HCT116 (cell line): ENCODE data around the gene CASP5. TPM values are rescaled to one million over a fixed set of nuclear protein-coding genes. Genes with fewer than 3 reads are reported as not detected.
"Not testable (repeated sequence)": the region's sequence is repeated elsewhere in the genome, so short reads cannot be mapped to it uniquely, and the experiment has no call there.

ENCODE experiments used
- ATAC-seq: fragments of 200-7000 bp; cut with Tn5 transposase; 2 replicates; pipeline ENCODE4 v1.9.1; 2020; ENCODE audit warnings: mild to moderate bottlenecking, moderate library complexity
- BruUV-seq: library from RNA; stranded (reverse); fragments of 400-500 nt; replicated peaks from 2 replicates; lab custom pipeline; 2021; lab: Mats Ljungman, UMichigan
- CTCF ChIA-PET: fragments of 300-600 bp; sonication (Branson Sonifier 250); formaldehyde crosslinking; loops from one replicate; lab custom pipeline; 2021; ENCODE audit warnings: antibody characterized with exemption; lab: Charles Lee
- POLR2A ChIA-PET: fragments of 300-600, 350-600 bp; sonication (Branson Sonifier 250); formaldehyde crosslinking; loops from one replicate; lab custom pipeline; 2021; ENCODE audit warnings: antibody characterized with exemption; lab: Charles Lee
- RAD21 ChIA-PET, 2 experiments: fragments of 300-600 bp; sonication (Branson Sonifier 250); formaldehyde crosslinking; loops; one replicate each; lab custom pipeline; 2023; ENCODE audit warnings: low total read pairs in 2 of 2; ENCODE audit not compliant: uncharacterized antibody in 2 of 2, unreplicated experiment in 2 of 2, low non-redundant PET in 1 of 2; lab: Charles Lee
- DNase-seq: peaks from one replicate; pipeline ENCODE4 v3.0.0-alpha.2; 2010; ENCODE audit warnings: low read depth, low spot score
- H2AFZ ChIP-seq: fragments of 200-600 bp; shearing (Covaris generic), sonication (generic); 2 replicates; pipeline ENCODE4 v1.6.1; 2017; ENCODE audit warnings: low read depth, mixed run types, mixed read lengths, antibody characterized with exemption, low read length; ENCODE audit not compliant: poor library complexity, severe bottlenecking
- H3K27ac ChIP-seq: 2 replicates; pipeline ENCODE4 v1.5.1; 2012; ENCODE audit warnings: low read depth, low read length
- H3K27me3 ChIP-seq: fragments of 200-600 bp; sonication (generic); 2 replicates; pipeline ENCODE4 v1.6.1; 2016; ENCODE audit warnings: mixed run types, low read length, mixed read lengths; ENCODE audit not compliant: insufficient read depth
- H3K36me3 ChIP-seq, 2 experiments: fragments of 200-500 bp in 1 of 2; fragments of 200-600 bp in 1 of 2; sonication (Bioruptor generic) in 1 of 2; sonication (generic) in 1 of 2; 2 replicates each; pipeline versions ENCODE4 v1.5.1 to v1.6.1; 2014 to 2016; ENCODE audit warnings: low read length in 2 of 2, inconsistent platforms in 1 of 2, mixed read lengths in 1 of 2, mixed run types in 1 of 2; ENCODE audit not compliant: insufficient read depth in 2 of 2, control insufficient read depth in 1 of 2
- H3K4me1 ChIP-seq, 2 experiments: fragments of 200-600 bp in 1 of 2; sonication (generic) in 1 of 2; 2 replicates each; pipeline versions ENCODE4 v1.5.1 to v1.6.1; 2012 to 2017; ENCODE audit warnings: low read length in 2 of 2, inconsistent platforms in 1 of 2, mild to moderate bottlenecking in 1 of 2, mixed read lengths in 1 of 2, mixed run types in 1 of 2, moderate library complexity in 1 of 2; ENCODE audit not compliant: insufficient read depth in 2 of 2, control insufficient read depth in 1 of 2
- H3K4me2 ChIP-seq: fragments of 200-600 bp; sonication (generic); 2 replicates; pipeline ENCODE4 v1.6.1; 2017; ENCODE audit warnings: mixed run types, low read length, mixed read lengths
- H3K4me3 ChIP-seq, 2 experiments: fragments of 200-600 bp in 1 of 2; sonication (generic) in 1 of 2; replicated peaks in 1 of 2; 2 replicates each; pipeline ENCODE4 v1.5.1; 2011 to 2016; ENCODE audit warnings: low read length in 2 of 2, control low read depth in 1 of 2, low read depth in 1 of 2, mild to moderate bottlenecking in 1 of 2, mixed read lengths in 1 of 2, mixed run types in 1 of 2
- H3K79me2 ChIP-seq: fragments of 200-600 bp; sonication (generic); 2 replicates; pipeline ENCODE4 v1.6.1; 2017; ENCODE audit warnings: mild to moderate bottlenecking, mixed run types, low read length, moderate library complexity, mixed read lengths; ENCODE audit not compliant: insufficient read depth
- H3K9ac ChIP-seq: fragments of 200-600 bp; sonication (generic); 2 replicates; pipeline ENCODE4 v1.6.1; 2016; ENCODE audit warnings: low read length, mixed read lengths
- H3K9me2 ChIP-seq: fragments of 200-600 bp; sonication (generic), shearing (Covaris generic); 2 replicates; pipeline ENCODE4 v1.6.1; 2017; ENCODE audit warnings: mixed run types, mild to moderate bottlenecking, moderate library complexity; ENCODE audit not compliant: insufficient read depth
- H3K9me3 ChIP-seq, 2 experiments: fragments of 200-500 bp in 1 of 2; fragments of 200-600 bp in 1 of 2; sonication (Bioruptor generic) in 1 of 2; sonication (generic) in 1 of 2; 2 replicates each; pipeline ENCODE4 v1.6.1; 2014 to 2017; ENCODE audit warnings: low read length in 2 of 2, mixed read lengths in 2 of 2, inconsistent platforms in 1 of 2, low read depth in 1 of 2, mild to moderate bottlenecking in 1 of 2, mixed run types in 1 of 2, moderate library complexity in 1 of 2; ENCODE audit not compliant: control insufficient read depth in 1 of 2, insufficient read depth in 1 of 2
- H4K20me1 ChIP-seq: fragments of 200-600 bp; sonication (generic), shearing (Covaris generic); 2 replicates; pipeline ENCODE4 v1.6.1; 2017; ENCODE audit warnings: mixed run types, mild to moderate bottlenecking, moderate library complexity; ENCODE audit not compliant: insufficient read depth
- CBX3 ChIP-seq: IDR thresholded peaks from 2 replicates; pipeline ENCODE4 v1.6.1; 2012; ENCODE audit warnings: low read depth
- EGR1 ChIP-seq: IDR thresholded peaks from 2 replicates; pipeline ENCODE4 v1.6.1; 2012; ENCODE audit warnings: low read depth
- POLR2A ChIP-seq: IDR thresholded peaks from 2 replicates; pipeline ENCODE4 v1.7.0; 2011; ENCODE audit warnings: borderline replicate concordance; ENCODE audit not compliant: insufficient read depth, insufficient read length; ENCODE audit errors: extremely low read depth
- POLR2AphosphoS5 ChIP-seq: IDR thresholded peaks from 2 replicates; pipeline ENCODE4 v1.6.1; 2011; ENCODE audit warnings: mild to moderate bottlenecking, low read depth, low read length, moderate library complexity
- ZFX ChIP-seq: fragments of 450-650 bp; IDR thresholded peaks from 2 replicates; pipeline ENCODE4 v1.6.1; 2017
- intact Hi-C: fragments of 100-400 bp; cut with micrococcal nuclease; formaldehyde crosslinking; loops from 2 replicates; pipeline ENCODE4 v1.10.0; 2022
- total RNA-seq: library from RNA; stranded (reverse); gene quantifications from one replicate; pipeline ENCODE4 v1.2.1, GENCODE V29; 2021; ENCODE audit not compliant: unreplicated experiment

The CASP5 gene
- total RNA-seq, 1 experiment from 2014 or later: not detected

DNA sequence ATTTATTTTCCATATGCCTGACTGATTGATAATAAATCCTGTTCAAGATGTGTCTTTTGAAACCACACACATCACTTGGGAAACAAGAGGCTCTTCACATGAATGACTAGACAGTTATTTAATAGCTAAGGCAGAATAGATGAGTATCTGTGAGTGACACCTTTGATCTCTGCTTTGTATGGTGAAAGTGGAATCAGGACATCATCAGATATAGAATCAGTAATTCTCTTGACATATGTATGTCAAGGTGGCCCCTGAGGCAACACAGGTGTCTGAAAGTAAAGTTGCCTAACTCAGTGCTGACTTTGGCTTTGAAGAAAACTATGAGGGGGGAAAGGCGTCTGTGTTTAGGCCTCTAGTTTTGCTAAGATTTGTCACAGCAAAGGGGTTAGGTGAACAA lies 43.1 kb downstream of the CASP5 start:
- no peak overlapping the region for H3K27ac ChIP-seq
- CTCF ChIA-PET: no interaction called here
- no TSS peak for BruUV-seq
- H3K79me2 ChIP-seq: no peaks in the 10 kb centered on the region
- RAD21 ChIA-PET: no interaction called here
- H3K4me2 ChIP-seq: no peak overlapping the region
- no peaks in the 10 kb centered on the region for H4K20me1 ChIP-seq
- no peaks in the 10 kb centered on the region for H3K9me2 ChIP-seq
- H3K4me1 ChIP-seq: no peaks in the 10 kb centered on the region
- intact Hi-C loops: no loop called here
- H2AFZ ChIP-seq: no peak overlapping the region
- POLR2A ChIA-PET: no interaction called here
- no peaks in the 10 kb centered on the region for H3K9me3 ChIP-seq
- no peak for TF ChIP-seq POLR2A
- no peaks in the 10 kb centered on the region for H3K36me3 ChIP-seq
- no peaks in the 10 kb centered on the region for H3K27me3 ChIP-seq
- no peak for DNase-seq
- ATAC-seq: no peak
- no peak overlapping the region for H3K9ac ChIP-seq
- H3K4me3 ChIP-seq: no peak overlapping the region

GRCh38 chr11:104973616-104974015 lies 49.4 kb downstream of the CASP5 start:
- RAD21 ChIA-PET: no interaction called here
- H3K9ac ChIP-seq: no peak overlapping the region
- intact Hi-C loops: no loop called here
- H3K79me2 ChIP-seq: no peaks in the 10 kb centered on the region
- no peak for DNase-seq
- no peak for TF ChIP-seq CBX3
- TF ChIP-seq EGR1: no peak
- no peak for TF ChIP-seq ZFX
- no peak for TF ChIP-seq POLR2AphosphoS5
- H3K9me3 ChIP-seq: no peaks in the 10 kb centered on the region
- no peak overlapping the region for H3K4me3 ChIP-seq
- POLR2A ChIA-PET: no interaction called here
- H3K27ac ChIP-seq: no peak overlapping the region
- no peak overlapping the region for H2AFZ ChIP-seq
- ATAC-seq: no peak
- no TSS peak for BruUV-seq
- H4K20me1 ChIP-seq: no peaks in the 10 kb centered on the region
- no peaks in the 10 kb centered on the region for H3K9me2 ChIP-seq
- H3K27me3 ChIP-seq: no peaks in the 10 kb centered on the region
- peaks cover 0 to 6% of the 10 kb centered on the region in 2 experiments; a peak in 1 of 4 replicates for H3K4me1 ChIP-seq
- no peaks in the 10 kb centered on the region for H3K36me3 ChIP-seq
- CTCF ChIA-PET: no interaction called here
- no peak overlapping the region for H3K4me2 ChIP-seq

GRCh38 chr11:104972924-104973323 lies 50.0 kb downstream of the CASP5 start:
- H3K9me2 ChIP-seq, CTCF ChIA-PET, H3K4me2 ChIP-seq, H3K79me2 ChIP-seq, H3K36me3 ChIP-seq, H4K20me1 ChIP-seq, RAD21 ChIA-PET, H2AFZ ChIP-seq, H3K9me3 ChIP-seq, DNase-seq, POLR2A ChIA-PET, H3K9ac ChIP-seq, intact Hi-C loops, BruUV-seq, H3K4me3 ChIP-seq, ATAC-seq, H3K27me3 ChIP-seq, H3K27ac ChIP-seq: not testable (repeated sequence)
- H3K4me1 ChIP-seq: peaks cover 0 to 12% of the 10 kb centered on the region in 2 experiments; a peak in 1 of 4 replicates
